Esophagus squamous epithelium (tissue), 5 donors: ENCODE data around the gene RTTN. TPM values are rescaled to one million over a fixed set of nuclear protein-coding genes. Genes with fewer than 3 reads are reported as not detected.

ENCODE experiments used
- DNase-seq: peaks from one replicate; lab custom pipeline; 2025; lab: John Stamatoyannopoulos, UW
- H3K27ac ChIP-seq, 4 donors: fragments of 200-600 bp; sonication (generic); one replicate each; pipeline ENCODE4 v1.5.1; 2016 to 2019; ENCODE audit warnings: mild to moderate bottlenecking in 1 of 4
- H3K27me3 ChIP-seq, 4 donors: fragments of 200-600 bp; sonication (generic); 1 replicate in 3 of 4; 2 replicates in 1 of 4; pipeline versions ENCODE4 v1.5.1 to v1.6.0; 2017 to 2021; ENCODE audit warnings: antibody characterized with exemption in 1 of 4
- H3K36me3 ChIP-seq, 3 donors: fragments of 200-600 bp; sonication (generic); one replicate each; pipeline ENCODE4 v1.5.1; 2016 to 2019
- H3K4me1 ChIP-seq, 3 donors: fragments of 200-600 bp; sonication (generic); one replicate each; pipeline ENCODE4 v1.5.1; 2017 to 2019
- H3K4me3 ChIP-seq, 4 donors: fragments of 200-600 bp; sonication (generic); 1 replicate in 3 of 4; 2 replicates in 1 of 4; pipeline ENCODE4 v1.5.1; 2016 to 2019; ENCODE audit warnings: mild to moderate bottlenecking in 2 of 4, moderate library complexity in 1 of 4
- H3K9me3 ChIP-seq, 3 donors: fragments of 200-600 bp; sonication (generic); one replicate each; pipeline ENCODE4 v1.5.1; 2016 to 2019
- CTCF ChIP-seq, 6 experiments: fragments of 450-650 bp in 4 of 6; fragments of 200-600 bp in 2 of 6; sonication (generic) in 2 of 6; IDR thresholded peaks; one replicate each; pipeline ENCODE4 v1.5.1; 2016 to 2019; ENCODE audit warnings: antibody characterized with exemption in 6 of 6, mild to moderate bottlenecking in 4 of 6, moderate library complexity in 4 of 6
- POLR2A ChIP-seq, 4 donors: fragments of 450-650 bp; IDR thresholded peaks; one replicate each; pipeline ENCODE4 v1.6.1; 2017; ENCODE audit warnings: antibody characterized with exemption in 4 of 4, mild to moderate bottlenecking in 4 of 4, moderate library complexity in 3 of 4
- WGBS, 2 donors: methylation state at CpG; one replicate each; pipeline ENCODE4 v1.1.5; 2018; 5-methylcytosine and 5-hydroxymethylcytosine counted together
- intact Hi-C: fragments of 100-400 bp; cut with DNase I; formaldehyde crosslinking; loops from one replicate; pipeline ENCODE4 v1.15.0; 2022
- total RNA-seq, 4 donors: library from RNA; depleted of rRNA; stranded (reverse); fragments of >200 nt; gene quantifications; one replicate each; pipeline ENCODE4 v1.1.0, GENCODE V29; 2016
- donor health status: DM: yes; HTN: yes; CAD: no.

RTTN gene
- total RNA-seq, 4 donors from 2014 or later, result 4.1 to 14.4 (median 9.2) TPM

GRCh38 chr18:70124139-70124538 lies 81.3 kb downstream of the RTTN start:
- H3K9me3 ChIP-seq, result no peaks in the 10 kb centered on the region
- WGBS, 2 donors, result 94 to 95% methylated on average over 4 of the region's 4 CpGs

DNA sequence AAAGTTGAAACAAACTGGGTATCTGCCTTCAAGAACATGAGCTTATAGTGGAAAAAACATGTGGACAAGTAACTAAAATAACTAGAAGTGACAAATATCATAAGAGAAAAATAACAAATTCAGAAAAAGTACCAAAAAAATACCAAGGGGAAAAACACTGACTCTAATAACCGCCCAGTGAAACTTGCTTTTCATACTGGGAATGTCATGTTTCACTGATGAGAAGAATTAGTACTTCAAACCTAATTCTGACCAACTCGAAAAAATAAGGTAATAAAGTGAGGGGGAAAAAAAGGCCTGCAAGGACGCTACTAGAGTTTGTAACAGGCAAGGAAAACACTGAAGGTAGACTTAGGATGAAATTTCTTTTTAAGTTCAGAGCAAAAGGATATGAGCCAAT lies 83.6 kb downstream of the RTTN start:
- Histone ChIP-seq H3K4me3 (no peak overlapping the region), H3K27ac (no peak overlapping the region), H3K9me3 (no peaks in the 10 kb centered on the region), H3K4me1 (no peaks in the 10 kb centered on the region), H3K27me3 (no peaks in the 10 kb centered on the region), H3K36me3 (peaks cover 0 to 28% (median 0%) of the 10 kb centered on the region in 3 donors)
- TF ChIP-seq CTCF (IDR thresholded peaks at IDR 0.05), result no peak
- TF ChIP-seq POLR2A (IDR thresholded peaks at IDR 0.05), result no peak
- DNase-seq, result no peak
- WGBS, 2 donors, result 88 to 93% methylated on average over 3 of the region's 3 CpGs
- intact Hi-C loops, result no loop called here

More at GRCh38 chr18:70124139-70124538, 81.3 kb downstream of the RTTN start:
- no peak for TF ChIP-seq POLR2A (IDR thresholded peaks at IDR 0.05)
- no peak for TF ChIP-seq CTCF (IDR thresholded peaks at IDR 0.05)
- intact Hi-C loops, result no loop called here
- Histone ChIP-seq H3K4me3 (no peak overlapping the region), H3K4me1 (no peaks in the 10 kb centered on the region), H3K27ac (no peak overlapping the region), H3K27me3 (no peaks in the 10 kb centered on the region), H3K36me3 (peaks cover 0 to 46% (median 0%) of the 10 kb centered on the region in 3 donors)
- DNase-seq, result no peak

DNA sequence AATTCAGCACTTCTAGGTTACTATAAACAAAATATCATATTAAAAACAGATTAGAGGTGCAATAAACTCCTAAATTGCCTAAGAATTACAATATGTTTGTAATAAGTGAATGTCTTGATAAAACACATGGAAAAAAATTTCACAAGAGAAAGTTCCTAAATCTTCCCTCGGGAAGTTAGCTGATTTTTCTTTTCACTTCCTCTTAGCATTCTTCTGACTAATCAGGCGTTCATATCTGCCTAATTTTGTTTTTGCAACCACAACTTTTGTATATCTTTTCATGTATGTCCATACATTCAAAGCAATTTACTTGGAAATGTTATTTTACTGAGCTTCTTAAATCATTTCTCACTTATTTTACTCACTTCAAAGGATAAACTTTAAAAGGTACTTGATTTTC lies 88.5 kb downstream of the RTTN start:
- 56 to 66% methylated on average over 2 of the region's 2 CpGs for WGBS, 2 donors
- TF ChIP-seq POLR2A (IDR thresholded peaks at IDR 0.05) (no peak), CTCF (IDR thresholded peaks at IDR 0.05) (no peak)

GRCh38 chr18:70113511-70113910 lies 92.0 kb downstream of the RTTN start:
- 86 to 89% methylated on average over 1 of the region's 1 CpG for WGBS, 2 donors
- no peak overlapping the region for H3K4me3 ChIP-seq
- no peaks in the 10 kb centered on the region for H3K4me1 ChIP-seq
- no peaks in the 10 kb centered on the region for H3K27me3 ChIP-seq
- DNase-seq, result no peak
- TF ChIP-seq CTCF (IDR thresholded peaks at IDR 0.05) (no peak), POLR2A (IDR thresholded peaks at IDR 0.05) (no peak)
- H3K36me3 ChIP-seq, result peaks cover 0 to 43% (median 0%) of the 10 kb centered on the region in 3 donors
- H3K27ac ChIP-seq, result no peak overlapping the region
- intact Hi-C loops, result no loop called here
- no peaks in the 10 kb centered on the region for H3K9me3 ChIP-seq

More for the DNA sequence above, 88.5 kb downstream of the RTTN start:
- Histone ChIP-seq H3K9me3 (no peaks in the 10 kb centered on the region), H3K27ac (no peak overlapping the region), H3K4me3 (no peak overlapping the region), H3K36me3 (peaks cover 0 to 25% (median 0%) of the 10 kb centered on the region in 3 donors), H3K4me1 (no peaks in the 10 kb centered on the region), H3K27me3 (no peaks in the 10 kb centered on the region)
- no peak for DNase-seq
- intact Hi-C loops, result no loop called here

- Histone ChIP-seq H3K9me3 (no peaks in the 10 kb centered on the region), H3K27ac (no peak overlapping the region), H3K4me3 (no peak overlapping the region), H3K27me3 (no peaks in the 10 kb centered on the region), H3K4me1 (no peaks in the 10 kb centered on the region), H3K36me3 (peaks cover 0 to 70% (median 0%) of the 10 kb centered on the region in 3 donors)
- intact Hi-C loops, result no loop called here
- WGBS, 2 donors, result 100% methylated on average over 2 to 3 of the region's 11 CpGs
- DNase-seq, result no peak
- TF ChIP-seq CTCF (IDR thresholded peaks at IDR 0.05), result no peak
- no peak for TF ChIP-seq POLR2A (IDR thresholded peaks at IDR 0.05)
Observed at GRCh38 chr18:70110678-70111077, 94.8 kb downstream of the RTTN start.
